Measurements from ENCODE around the gene CFTR. TPM values are rescaled to one million over a fixed set of nuclear protein-coding genes. Genes with fewer than 3 reads are reported as not detected.
A peak's percentile ranks its signal among the peaks of the same experiment; 100 is the strongest.

CFTR gene
- total and polyA plus RNA-seq, 2 of the 4 experiments (the other 2 are of a cell fraction): 0.18 to 0.21 TPM

GRCh38 chr7:117587931-117588330, 108.1 kb downstream of the CFTR start:
- in situ Hi-C loops (cut with MboI; ENCODE audit: low sequenced_read_pairs): no loop called here
- no peaks in the 10 kb centered on the region for H3K27me3 ChIP-seq (ENCODE audit: control insufficient read depth, insufficient read depth, low read length)
- POLR2A ChIA-PET (ENCODE audit: unreplicated experiment): no interaction called here
- no peaks in the 10 kb centered on the region for H3K79me1 ChIP-seq (ENCODE audit: low read depth in 1 of 2, low read length in 2 of 2)
- H3K36me3 ChIP-seq (ENCODE audit: control insufficient read depth, insufficient read depth, low read length): no peaks in the 10 kb centered on the region
- H2BK20ac ChIP-seq (ENCODE audit: low read depth, low read length): no peak overlapping the region
- H3K9ac ChIP-seq (ENCODE audit: low read depth, low read length): no peak overlapping the region
- H2AK5ac ChIP-seq (ENCODE audit: low read depth, low read length): no peak overlapping the region
- H3K27ac ChIP-seq (ENCODE audit: insufficient read depth, low read length): no peak overlapping the region
- H3K9me1 ChIP-seq (ENCODE audit: insufficient read depth, low read length): no peaks in the 10 kb centered on the region
- H2AFZ ChIP-seq (replicated peaks; ENCODE audit: low read length, poor library complexity): no peak overlapping the region
- ATAC-seq (ENCODE audit: low read depth) (peak; percentile 59), DNase-seq (peak; percentile 2)
- no peak overlapping the region for H3K14ac ChIP-seq (replicated peaks; ENCODE audit: low read depth, low read length)
- H2AK9ac ChIP-seq (replicated peaks; ENCODE audit: low read depth, low read length, poor library complexity): no peak overlapping the region
- intact Hi-C loops (cut with micrococcal nuclease): loop anchor here (5.0 kb wide), 1 partner anchor 129 kb away; no protein-coding TSS in a partner anchor
- H3K4me1 ChIP-seq (ENCODE audit: control insufficient read depth, insufficient read depth, low read length): no peaks in the 10 kb centered on the region
- no CpG with 5 or more reads among the region's 1 CpG for WGBS, 2 experiments (ENCODE audit: extremely low coverage in 2 of 2, insufficient read length in 1 of 2)
- no peak overlapping the region for H4K5ac ChIP-seq (ENCODE audit: low read depth, low read length)
- no peak overlapping the region for H3K4ac ChIP-seq (ENCODE audit: low read depth, low read length)
- TF ChIP-seq RCOR1 (IDR thresholded peaks at IDR 0.05; ENCODE audit: insufficient replicate concordance, low read length): no peak
- TF ChIP-seq, protein P1, sequence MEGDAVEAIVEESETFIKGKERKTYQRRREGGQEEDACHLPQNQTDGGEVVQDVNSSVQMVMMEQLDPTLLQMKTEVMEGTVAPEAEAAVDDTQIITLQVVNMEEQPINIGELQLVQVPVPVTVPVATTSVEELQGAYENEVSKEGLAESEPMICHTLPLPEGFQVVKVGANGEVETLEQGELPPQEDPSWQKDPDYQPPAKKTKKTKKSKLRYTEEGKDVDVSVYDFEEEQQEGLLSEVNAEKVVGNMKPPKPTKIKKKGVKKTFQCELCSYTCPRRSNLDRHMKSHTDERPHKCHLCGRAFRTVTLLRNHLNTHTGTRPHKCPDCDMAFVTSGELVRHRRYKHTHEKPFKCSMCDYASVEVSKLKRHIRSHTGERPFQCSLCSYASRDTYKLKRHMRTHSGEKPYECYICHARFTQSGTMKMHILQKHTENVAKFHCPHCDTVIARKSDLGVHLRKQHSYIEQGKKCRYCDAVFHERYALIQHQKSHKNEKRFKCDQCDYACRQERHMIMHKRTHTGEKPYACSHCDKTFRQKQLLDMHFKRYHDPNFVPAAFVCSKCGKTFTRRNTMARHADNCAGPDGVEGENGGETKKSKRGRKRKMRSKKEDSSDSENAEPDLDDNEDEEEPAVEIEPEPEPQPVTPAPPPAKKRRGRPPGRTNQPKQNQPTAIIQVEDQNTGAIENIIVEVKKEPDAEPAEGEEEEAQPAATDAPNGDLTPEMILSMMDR (conservative IDR thresholded peaks at IDR 0.05; ENCODE audit: low read depth, low read length): no peak
- no peak for TF ChIP-seq MAZ (IDR thresholded peaks at IDR 0.05; ENCODE audit: borderline replicate concordance, low read depth, low read length)
- no peak for TF ChIP-seq CEBPB (IDR thresholded peaks at IDR 0.05; ENCODE audit: low read depth, low read length)
- no peak for TF ChIP-seq CHD1 (IDR thresholded peaks at IDR 0.05; ENCODE audit: low read depth, low read length)
- TF ChIP-seq, protein P2, sequence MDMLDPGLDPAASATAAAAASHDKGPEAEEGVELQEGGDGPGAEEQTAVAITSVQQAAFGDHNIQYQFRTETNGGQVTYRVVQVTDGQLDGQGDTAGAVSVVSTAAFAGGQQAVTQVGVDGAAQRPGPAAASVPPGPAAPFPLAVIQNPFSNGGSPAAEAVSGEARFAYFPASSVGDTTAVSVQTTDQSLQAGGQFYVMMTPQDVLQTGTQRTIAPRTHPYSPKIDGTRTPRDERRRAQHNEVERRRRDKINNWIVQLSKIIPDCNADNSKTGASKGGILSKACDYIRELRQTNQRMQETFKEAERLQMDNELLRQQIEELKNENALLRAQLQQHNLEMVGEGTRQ (IDR thresholded peaks at IDR 0.05; ENCODE audit: low read depth, low read length): no peak
- no peak for TF ChIP-seq MXI1 (IDR thresholded peaks at IDR 0.05; ENCODE audit: borderline replicate concordance, low read depth, low read length)
- no peak for TF ChIP-seq RFX5 (IDR thresholded peaks at IDR 0.05; ENCODE audit: low read depth, low read length)
- no peak for TF ChIP-seq RAD21 (IDR thresholded peaks at IDR 0.05; ENCODE audit: low read length)
- no peak for TF ChIP-seq POLR2A (IDR thresholded peaks at IDR 0.05; ENCODE audit: low read depth, low read length)
- TF ChIP-seq SMC3 (IDR thresholded peaks at IDR 0.05; ENCODE audit: low read depth, low read length): no peak
- TF ChIP-seq, protein P3, sequence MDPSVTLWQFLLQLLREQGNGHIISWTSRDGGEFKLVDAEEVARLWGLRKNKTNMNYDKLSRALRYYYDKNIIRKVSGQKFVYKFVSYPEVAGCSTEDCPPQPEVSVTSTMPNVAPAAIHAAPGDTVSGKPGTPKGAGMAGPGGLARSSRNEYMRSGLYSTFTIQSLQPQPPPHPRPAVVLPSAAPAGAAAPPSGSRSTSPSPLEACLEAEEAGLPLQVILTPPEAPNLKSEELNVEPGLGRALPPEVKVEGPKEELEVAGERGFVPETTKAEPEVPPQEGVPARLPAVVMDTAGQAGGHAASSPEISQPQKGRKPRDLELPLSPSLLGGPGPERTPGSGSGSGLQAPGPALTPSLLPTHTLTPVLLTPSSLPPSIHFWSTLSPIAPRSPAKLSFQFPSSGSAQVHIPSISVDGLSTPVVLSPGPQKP (IDR thresholded peaks at IDR 0.05; ENCODE audit: borderline replicate concordance, low read depth, low read length): no peak
- no peak for TF ChIP-seq NFE2L2 (IDR thresholded peaks at IDR 0.05; ENCODE audit: low read depth, low read length)
- no TSS peak for BruUV-seq (replicated peaks)
- dilution Hi-C loops (cut with HindIII; ENCODE audit: low sequenced_read_pairs, unreplicated experiment): no loop called here
- no peak overlapping the region for H3K4me2 ChIP-seq (ENCODE audit: low read depth, low read length)
- no peaks in the 10 kb centered on the region for H4K20me1 ChIP-seq (ENCODE audit: insufficient read depth, low read length)
- no peak overlapping the region for H2BK120ac ChIP-seq (ENCODE audit: low read depth, low read length)
- H2BK15ac ChIP-seq (ENCODE audit: low read depth, low read length): no peak overlapping the region
- no peak overlapping the region for H4K8ac ChIP-seq (ENCODE audit: low read depth in 2 of 2, low read length in 2 of 2)
- H3K4me3 ChIP-seq (ENCODE audit: insufficient read depth, low read depth, low read length): no peak overlapping the region
- no peaks in the 10 kb centered on the region for H3K9me3 ChIP-seq (ENCODE audit: control insufficient read depth, insufficient read depth, low read length)
- peak overlapping the region; percentile 66; the same call in 1 of the 2 replicates for H3K18ac ChIP-seq (ENCODE audit: low read depth, low read length)
- H4K91ac ChIP-seq (ENCODE audit: insufficient read depth, low read depth, low read length): no peak overlapping the region
- CTCF ChIA-PET: no interaction called here
- no peak overlapping the region for H3K23ac ChIP-seq (ENCODE audit: low read depth, low read length)
- H3K56ac ChIP-seq (ENCODE audit: extremely low read depth, insufficient read depth, low read length): no peak overlapping the region
- no peak overlapping the region for H2BK5ac ChIP-seq (ENCODE audit: low read depth, low read length, poor library complexity, severe bottlenecking)
